ENCODE measurements around the gene AGMO.

- TF ChIP-seq CTCF (IDR thresholded peaks at IDR 0.05) (no peak), POLR2A (IDR thresholded peaks at IDR 0.05) (no peak)
These were observed 9.6 kb upstream of the AGMO start for GRCh38 chr7:15571301-15571878.

All from testis (tissue), 2 donors.